ENCODE results near the gene GAST.
"Not testable (repeated sequence)": the region's sequence is repeated elsewhere in the genome, so short reads cannot be mapped to it uniquely, and the experiment has no call there.

GAST gene

GRCh38 chr17:41711669-41712400 lies at the start of gene GAST:
GAST (plus strand) TSS chr17:41712331; CDS start chr17:41715437, 3,106 bp downstream.
- DNase-seq (ENCODE audit: low spot score) (no peak), FAIRE-seq (no peak)

GRCh38 chr17:41663451-41664171 lies 48.5 kb upstream of the GAST start:
- FAIRE-seq (no peak), DNase-seq (ENCODE audit: low spot score) (no peak)

GRCh38 chr17:41664172-41664457 lies 48.0 kb upstream of the GAST start:
- FAIRE-seq, result no peak

GRCh38 chr17:41664587-41665565 lies 47.3 kb upstream of the GAST start:
- FAIRE-seq (no peak), DNase-seq (ENCODE audit: low spot score) (no peak)

More at GRCh38 chr17:41664172-41664457, 48.0 kb upstream of the GAST start:
- DNase-seq (ENCODE audit: low spot score), result no peak

GRCh38 chr17:41665566-41666236 lies 46.4 kb upstream of the GAST start:
- DNase-seq (ENCODE audit: low spot score) (peak; percentile 95), FAIRE-seq (peak; percentile 94)

GRCh38 chr17:41666237-41666641 lies 45.9 kb upstream of the GAST start:
- no peak for FAIRE-seq
- DNase-seq (ENCODE audit: low spot score), result no peak

GRCh38 chr17:41666708-41667279 lies 45.3 kb upstream of the GAST start:
- FAIRE-seq, result no peak
- DNase-seq (ENCODE audit: low spot score), result peak; percentile 82

- FAIRE-seq (no peak), DNase-seq (ENCODE audit: low spot score) (no peak)
Observed at GRCh38 chr17:41667280-41668041, 44.7 kb upstream of the GAST start.

GRCh38 chr17:41672153-41672552 lies 40.0 kb upstream of the GAST start:
- FAIRE-seq (no peak), DNase-seq (ENCODE audit: low spot score) (no peak)

GRCh38 chr17:41675157-41676057 lies 36.7 kb upstream of the GAST start:
- not testable (repeated sequence) for DNase-seq (ENCODE audit: low spot score); FAIRE-seq

GRCh38 chr17:41676058-41676419 lies 36.1 kb upstream of the GAST start:
- FAIRE-seq (no peak), DNase-seq (ENCODE audit: low spot score) (no peak)

- FAIRE-seq (no peak), DNase-seq (ENCODE audit: low spot score) (peak; percentile 43)
Observed at GRCh38 chr17:41678411-41678906, 33.7 kb upstream of the GAST start.

- peak; percentile 33 for DNase-seq (ENCODE audit: low spot score)
- FAIRE-seq, result no peak
Observed at GRCh38 chr17:41678907-41679739, 33.0 kb upstream of the GAST start.

- DNase-seq (ENCODE audit: low spot score), result no peak
- FAIRE-seq, result no peak
Observed at GRCh38 chr17:41679740-41680425, 32.2 kb upstream of the GAST start.

GRCh38 chr17:41680426-41681040 lies 31.6 kb upstream of the GAST start:
- FAIRE-seq (no peak), DNase-seq (ENCODE audit: low spot score) (no peak)

GRCh38 chr17:41681776-41682175 lies 30.4 kb upstream of the GAST start:
- DNase-seq (ENCODE audit: low spot score) (no peak), FAIRE-seq (no peak)

- DNase-seq (ENCODE audit: low spot score) (no peak), FAIRE-seq (no peak)
Observed at GRCh38 chr17:41682631-41683030, 29.5 kb upstream of the GAST start.

All from urothelium cell line (cell line).